Measurements from ENCODE around the gene C10orf90.

DNA sequence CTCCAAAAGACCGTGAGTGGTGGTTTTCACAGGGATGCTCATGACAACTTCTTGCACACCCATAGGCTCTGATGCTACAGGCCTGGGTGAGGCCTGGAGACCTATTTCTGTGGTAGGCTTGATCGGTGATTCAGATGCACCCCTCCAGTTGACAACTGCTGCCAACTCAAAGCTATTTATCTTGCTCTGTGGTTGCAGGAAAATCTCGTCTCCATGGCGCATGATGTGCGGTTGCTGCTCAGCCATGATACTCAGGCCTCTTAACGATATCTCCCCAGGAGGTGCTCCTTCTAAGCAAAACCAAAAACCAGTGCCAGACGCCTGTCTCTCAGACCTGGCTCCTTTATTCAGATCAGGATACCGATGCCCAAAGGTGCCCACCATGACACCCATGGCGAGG, 31.4 kb downstream of the C10orf90 start:
- TF ChIP-seq SP1 (IDR thresholded peaks at IDR 0.05) (no peak), NFRKB (IDR thresholded peaks at IDR 0.05) (no peak), LEF1 (IDR thresholded peaks at IDR 0.05; ENCODE audit: borderline replicate concordance) (no peak), SUZ12 (IDR thresholded peaks at IDR 0.05) (no peak), FOXM1 (IDR thresholded peaks at IDR 0.05; ENCODE audit: borderline replicate concordance) (no peak), FOXA1 (IDR thresholded peaks at IDR 0.05) (no peak), ELF4 (IDR thresholded peaks at IDR 0.05) (no peak), FOXK2 (IDR thresholded peaks at IDR 0.05) (no peak), ARNT (IDR thresholded peaks at IDR 0.05) (no peak), HDGF (IDR thresholded peaks at IDR 0.05; ENCODE audit: borderline replicate concordance) (no peak)
- TF ChIP-seq, protein P1, sequence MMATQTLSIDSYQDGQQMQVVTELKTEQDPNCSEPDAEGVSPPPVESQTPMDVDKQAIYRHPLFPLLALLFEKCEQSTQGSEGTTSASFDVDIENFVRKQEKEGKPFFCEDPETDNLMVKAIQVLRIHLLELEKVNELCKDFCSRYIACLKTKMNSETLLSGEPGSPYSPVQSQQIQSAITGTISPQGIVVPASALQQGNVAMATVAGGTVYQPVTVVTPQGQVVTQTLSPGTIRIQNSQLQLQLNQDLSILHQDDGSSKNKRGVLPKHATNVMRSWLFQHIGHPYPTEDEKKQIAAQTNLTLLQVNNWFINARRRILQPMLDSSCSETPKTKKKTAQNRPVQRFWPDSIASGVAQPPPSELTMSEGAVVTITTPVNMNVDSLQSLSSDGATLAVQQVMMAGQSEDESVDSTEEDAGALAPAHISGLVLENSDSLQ (IDR thresholded peaks at IDR 0.05) = no peak

All from HEK293T (cell line).